ENCODE data around the gene NELL2. TPM values are rescaled to one million over a fixed set of nuclear protein-coding genes. Genes with fewer than 3 reads are reported as not detected.
A peak's percentile ranks its signal among the peaks of the same experiment; 100 is the strongest.
"Not testable (repeated sequence)": the region's sequence is repeated elsewhere in the genome, so short reads cannot be mapped to it uniquely, and the experiment has no call there.

Gene NELL2
- total RNA-seq (2014; rRNA removed; shearing (Covaris generic)) = not detected in 2 replicates

DNA sequence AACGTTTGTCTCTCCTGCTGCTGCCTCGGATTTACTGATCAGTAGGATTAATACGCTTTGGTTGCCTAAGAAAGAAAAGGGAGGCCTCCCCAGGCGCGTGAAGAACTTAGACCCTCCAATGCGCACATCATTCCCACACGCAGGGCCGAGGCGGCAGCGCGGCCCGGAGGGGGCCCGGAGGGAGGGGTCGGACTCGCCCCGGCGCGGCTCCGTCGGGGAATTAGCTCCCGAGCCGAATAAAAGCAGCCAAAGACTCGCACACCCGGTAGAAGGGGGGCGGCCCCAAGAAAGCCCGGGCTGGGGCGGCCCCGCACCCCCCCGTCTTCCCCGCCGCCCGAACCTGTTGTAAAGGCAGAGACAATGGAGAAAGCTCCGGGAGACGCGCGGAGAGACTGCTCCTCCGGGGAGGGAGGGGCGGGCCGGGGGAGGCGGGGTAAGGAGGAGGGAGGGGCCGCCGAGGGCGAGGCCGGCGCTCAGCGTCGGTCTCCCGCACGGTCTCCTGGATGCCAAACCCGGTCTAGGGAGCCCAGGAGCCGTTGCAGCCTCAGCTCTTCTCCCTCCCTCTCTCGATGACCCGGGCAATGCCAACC is at the start of gene NELL2:
TSS of gene NELL2 (minus strand) at position 362 of the 590 bp plus-strand sequence. CDS start 446 bp downstream, outside the sequence.
- peak; percentile 23 to 55 for DNase-seq (ENCODE audit: low read depth in 1 of 2, low spot score in 2 of 2)
- Histone ChIP-seq H3K27ac (no peak within 1 kb of the TSS), H3K4me1 (replicated peaks) (peaks cover 5% of the 10 kb centered on the region), H3K27me3 (replicated peaks) (peaks cover 37% of the 10 kb centered on the region), H3K9me3 (replicated peaks) (no peaks in the 10 kb centered on the region), H3K4me3 (peak within 1 kb of the TSS; percentile 15), H3K36me3 (no peaks in the 10 kb centered on the region)

DNA sequence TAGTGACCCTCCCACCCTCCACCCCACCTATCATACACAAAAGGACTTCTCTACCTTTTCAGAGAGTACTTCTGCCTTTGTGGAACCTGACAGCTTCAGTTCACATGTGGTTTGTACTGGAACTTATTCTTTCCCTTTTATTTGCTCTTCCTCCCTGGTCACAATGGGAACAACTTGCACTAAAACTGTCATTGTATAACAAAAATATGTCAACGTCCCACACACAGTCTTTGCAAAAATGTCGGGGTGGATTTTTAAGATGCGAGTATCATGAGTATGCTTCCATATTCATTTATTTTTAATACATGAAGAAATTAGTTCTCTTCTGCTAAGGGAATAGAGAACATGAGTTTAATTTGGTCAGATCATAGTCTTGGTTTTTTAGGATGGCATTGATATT is 45.6 kb upstream of the NELL2 start:
- no peaks in the 10 kb centered on the region for H3K4me1 ChIP-seq (replicated peaks)
- H3K9me3 ChIP-seq (replicated peaks) = no peaks in the 10 kb centered on the region
- H3K27ac ChIP-seq = no peak overlapping the region
- no peak for DNase-seq (ENCODE audit: low read depth in 1 of 2, low spot score in 2 of 2)
- no peaks in the 10 kb centered on the region for H3K27me3 ChIP-seq (replicated peaks)
- H3K36me3 ChIP-seq = no peaks in the 10 kb centered on the region
- no peak overlapping the region for H3K4me3 ChIP-seq

DNA sequence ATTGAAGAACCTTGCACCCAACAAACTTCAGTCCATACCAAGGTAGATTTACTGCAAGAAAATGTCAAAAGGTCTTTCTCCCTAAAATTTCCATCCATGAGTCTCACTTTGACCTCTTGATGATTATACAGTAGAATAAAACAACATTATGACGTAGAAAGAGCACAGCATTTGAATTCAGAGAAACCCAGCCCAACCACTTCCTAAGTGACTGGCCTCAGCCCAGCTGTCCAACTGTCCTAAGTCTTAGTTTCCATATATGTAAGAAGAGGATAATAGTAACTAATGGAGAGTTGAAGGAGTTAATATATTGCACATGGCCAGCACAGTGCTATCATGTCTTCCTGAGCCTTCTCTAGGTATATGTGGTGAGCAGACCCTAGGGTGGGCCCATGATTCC is 41.0 kb upstream of the NELL2 start:
- Histone ChIP-seq H3K4me3 (no peak overlapping the region), H3K4me1 (replicated peaks) (no peaks in the 10 kb centered on the region), H3K27me3 (replicated peaks) (no peaks in the 10 kb centered on the region), H3K9me3 (replicated peaks) (no peaks in the 10 kb centered on the region), H3K27ac (no peak overlapping the region), H3K36me3 (no peaks in the 10 kb centered on the region)
- no peak for DNase-seq (ENCODE audit: low read depth in 1 of 2, low spot score in 2 of 2)

DNA sequence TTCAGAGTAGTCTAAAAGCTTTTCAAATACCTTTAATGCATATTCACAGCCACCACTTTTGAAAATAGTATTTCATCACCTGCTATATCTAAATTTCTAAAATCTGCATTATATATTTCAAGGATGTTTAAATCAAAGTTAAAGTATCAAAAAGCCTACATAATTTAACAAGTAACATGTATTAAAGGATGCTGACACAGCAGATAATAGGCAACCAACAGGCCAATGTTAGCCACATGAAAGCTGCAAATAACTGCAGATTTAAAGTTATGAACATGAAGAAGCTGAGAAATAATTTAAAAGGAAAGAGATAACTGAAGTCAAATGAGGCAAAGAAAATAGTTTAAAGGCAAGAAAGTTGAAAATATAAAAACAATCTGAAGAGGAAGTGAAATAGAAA is 39.8 kb upstream of the NELL2 start:
- Histone ChIP-seq H3K4me3 (no peak overlapping the region), H3K4me1 (replicated peaks) (no peaks in the 10 kb centered on the region), H3K9me3 (replicated peaks) (no peaks in the 10 kb centered on the region), H3K27me3 (replicated peaks) (no peaks in the 10 kb centered on the region), H3K27ac (no peak overlapping the region), H3K36me3 (no peaks in the 10 kb centered on the region)
- no peak for DNase-seq (ENCODE audit: low read depth in 1 of 2, low spot score in 2 of 2)

DNA sequence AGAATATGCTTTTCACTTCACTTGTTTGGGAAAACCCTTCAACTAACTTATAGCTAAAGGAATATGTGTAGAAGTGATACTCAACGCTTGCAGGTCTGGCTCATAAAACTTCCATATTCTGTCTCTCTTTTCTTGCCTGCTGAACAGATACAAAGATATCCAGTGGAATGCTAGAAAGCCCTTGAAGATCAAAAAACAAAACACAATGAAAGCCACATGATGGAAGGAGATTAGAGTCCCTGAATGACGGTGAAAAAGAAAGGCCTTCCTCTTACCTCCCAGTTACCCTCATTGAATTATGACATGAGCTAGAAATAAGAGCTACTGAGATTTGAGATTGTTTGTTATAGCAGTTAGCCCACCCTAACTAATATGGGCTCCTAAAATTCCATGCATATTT is 28.2 kb upstream of the NELL2 start:
- no peaks in the 10 kb centered on the region for H3K36me3 ChIP-seq
- H3K4me3 ChIP-seq = no peak overlapping the region
- DNase-seq (ENCODE audit: low read depth in 1 of 2, low spot score in 2 of 2) = no peak
- no peak overlapping the region for H3K27ac ChIP-seq
- H3K4me1 ChIP-seq (replicated peaks) = no peaks in the 10 kb centered on the region
- no peaks in the 10 kb centered on the region for H3K27me3 ChIP-seq (replicated peaks)
- H3K9me3 ChIP-seq (replicated peaks) = no peaks in the 10 kb centered on the region

DNA sequence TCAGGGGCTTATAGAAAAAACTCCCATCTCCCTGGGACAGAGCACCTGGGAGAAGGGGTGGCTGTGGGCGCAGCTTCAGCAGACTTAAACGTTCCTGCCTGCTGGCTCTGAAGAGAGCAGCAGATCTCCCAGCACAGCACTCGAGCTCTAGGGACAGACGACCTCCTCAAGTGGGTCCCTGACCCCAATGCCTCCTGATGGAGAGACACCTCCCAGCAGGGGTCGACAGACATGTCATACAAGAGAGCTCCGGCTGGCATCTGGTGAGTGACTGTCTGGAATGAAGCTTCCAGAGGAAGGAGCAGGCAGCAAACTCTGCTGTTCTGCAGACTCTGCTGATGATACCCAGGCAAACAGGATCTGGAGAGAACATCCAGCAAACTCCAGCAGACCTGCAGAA is 22.0 kb upstream of the NELL2 start:
- not testable (repeated sequence) for H3K4me3 ChIP-seq; H3K27ac ChIP-seq; H3K27me3 ChIP-seq (replicated peaks); H3K4me1 ChIP-seq (replicated peaks); H3K36me3 ChIP-seq; H3K9me3 ChIP-seq (replicated peaks); DNase-seq (ENCODE audit: low read depth in 1 of 2, low spot score in 2 of 2)

DNA sequence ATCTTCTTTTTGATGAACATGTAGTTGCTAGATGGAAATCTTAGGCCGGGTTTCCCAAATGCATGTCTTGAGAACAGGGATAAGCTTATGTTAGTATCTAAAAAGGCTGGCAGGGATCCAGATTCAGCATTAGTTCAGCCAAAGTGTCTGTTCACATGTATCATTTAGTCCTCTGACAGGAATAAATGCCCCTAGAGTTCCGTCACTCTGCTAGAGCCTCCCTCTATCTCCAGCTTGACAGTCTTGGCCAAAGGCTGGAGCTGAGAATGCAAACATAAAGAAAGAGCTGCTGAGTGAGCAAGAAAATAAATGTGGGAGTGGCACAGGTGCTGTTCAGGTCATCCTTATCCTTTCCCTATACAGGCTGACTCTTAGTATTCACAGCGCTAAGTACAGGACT is 13.8 kb upstream of the NELL2 start:
- Histone ChIP-seq H3K4me3 (no peak overlapping the region), H3K27me3 (replicated peaks) (no peaks in the 10 kb centered on the region), H3K36me3 (no peaks in the 10 kb centered on the region), H3K4me1 (replicated peaks) (no peaks in the 10 kb centered on the region), H3K27ac (no peak overlapping the region), H3K9me3 (replicated peaks) (no peaks in the 10 kb centered on the region)
- no peak for DNase-seq (ENCODE audit: low read depth in 1 of 2, low spot score in 2 of 2)

DNA sequence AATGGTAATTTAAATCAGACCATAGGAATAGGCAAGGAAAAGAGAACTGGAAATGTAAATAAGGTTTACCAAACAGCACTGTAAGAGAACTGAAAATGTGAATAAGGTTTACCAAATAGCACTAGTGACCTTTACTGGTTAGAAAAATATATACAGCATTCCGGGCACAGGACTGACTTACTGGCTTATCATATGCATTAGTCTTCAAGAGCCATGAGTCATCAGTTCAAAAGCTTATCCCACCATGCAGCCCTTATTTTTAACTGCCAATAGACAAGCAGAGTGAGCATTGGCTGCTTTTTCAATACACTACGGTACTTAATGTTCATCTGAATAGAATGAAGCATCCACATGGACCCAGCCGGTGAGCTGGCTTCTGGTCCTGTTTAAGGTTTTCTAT is 13.0 kb upstream of the NELL2 start:
- no peak for DNase-seq (ENCODE audit: low read depth in 1 of 2, low spot score in 2 of 2)
- H3K27me3 ChIP-seq (replicated peaks) = no peaks in the 10 kb centered on the region
- H3K4me3 ChIP-seq = no peak overlapping the region
- H3K27ac ChIP-seq = no peak overlapping the region
- no peaks in the 10 kb centered on the region for H3K4me1 ChIP-seq (replicated peaks)
- H3K36me3 ChIP-seq = no peaks in the 10 kb centered on the region
- no peaks in the 10 kb centered on the region for H3K9me3 ChIP-seq (replicated peaks)

DNA sequence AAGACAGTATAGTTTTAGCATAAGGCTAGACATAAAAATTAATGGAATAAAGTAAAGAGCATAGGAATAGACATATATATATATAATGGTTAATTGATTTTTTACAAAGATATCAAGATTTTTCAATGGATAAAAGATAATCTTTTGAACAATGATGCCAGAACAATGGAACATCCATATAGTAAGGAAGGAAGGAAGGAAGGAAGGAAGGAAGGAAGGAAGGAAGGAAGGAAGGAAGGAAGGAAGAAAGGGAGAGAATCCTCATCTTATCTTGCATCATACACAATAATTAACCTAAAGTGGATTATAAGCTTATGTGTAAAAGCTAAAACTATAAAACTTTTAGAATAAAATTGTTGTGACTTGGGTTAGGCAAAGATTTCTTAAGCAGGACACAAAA is 9.8 kb upstream of the NELL2 start:
- Histone ChIP-seq H3K4me1 (replicated peaks) (no peaks in the 10 kb centered on the region), H3K36me3 (no peaks in the 10 kb centered on the region), H3K27me3 (replicated peaks) (no peaks in the 10 kb centered on the region), H3K27ac (no peak overlapping the region), H3K9me3 (replicated peaks) (no peaks in the 10 kb centered on the region), H3K4me3 (no peak overlapping the region)
- no peak for DNase-seq (ENCODE audit: low read depth in 1 of 2, low spot score in 2 of 2)

DNA sequence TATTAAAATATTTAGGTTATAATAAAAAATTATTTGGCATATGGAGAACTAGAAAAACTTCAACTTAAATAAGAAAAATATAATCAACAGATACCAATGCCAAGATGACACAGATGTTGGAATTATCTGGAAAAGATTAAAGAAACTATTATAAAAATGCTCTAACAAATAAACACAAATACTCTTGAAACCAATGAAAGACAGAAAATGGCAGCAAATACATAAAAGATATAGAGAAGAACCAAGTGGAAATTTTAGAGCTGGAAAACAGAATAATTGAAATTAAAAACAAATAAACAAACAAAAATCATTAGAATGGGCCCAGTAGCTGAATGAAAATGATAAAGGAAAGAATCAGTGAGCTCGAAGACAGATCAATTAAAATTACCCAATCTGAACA is 5.1 kb upstream of the NELL2 start:
- Histone ChIP-seq H3K27ac (no peak overlapping the region), H3K9me3 (replicated peaks) (no peaks in the 10 kb centered on the region), H3K4me1 (replicated peaks) (peaks cover 5% of the 10 kb centered on the region), H3K27me3 (replicated peaks) (peaks cover 8% of the 10 kb centered on the region), H3K36me3 (no peaks in the 10 kb centered on the region), H3K4me3 (no peak overlapping the region)
- no peak for DNase-seq (ENCODE audit: low read depth in 1 of 2, low spot score in 2 of 2)

DNA sequence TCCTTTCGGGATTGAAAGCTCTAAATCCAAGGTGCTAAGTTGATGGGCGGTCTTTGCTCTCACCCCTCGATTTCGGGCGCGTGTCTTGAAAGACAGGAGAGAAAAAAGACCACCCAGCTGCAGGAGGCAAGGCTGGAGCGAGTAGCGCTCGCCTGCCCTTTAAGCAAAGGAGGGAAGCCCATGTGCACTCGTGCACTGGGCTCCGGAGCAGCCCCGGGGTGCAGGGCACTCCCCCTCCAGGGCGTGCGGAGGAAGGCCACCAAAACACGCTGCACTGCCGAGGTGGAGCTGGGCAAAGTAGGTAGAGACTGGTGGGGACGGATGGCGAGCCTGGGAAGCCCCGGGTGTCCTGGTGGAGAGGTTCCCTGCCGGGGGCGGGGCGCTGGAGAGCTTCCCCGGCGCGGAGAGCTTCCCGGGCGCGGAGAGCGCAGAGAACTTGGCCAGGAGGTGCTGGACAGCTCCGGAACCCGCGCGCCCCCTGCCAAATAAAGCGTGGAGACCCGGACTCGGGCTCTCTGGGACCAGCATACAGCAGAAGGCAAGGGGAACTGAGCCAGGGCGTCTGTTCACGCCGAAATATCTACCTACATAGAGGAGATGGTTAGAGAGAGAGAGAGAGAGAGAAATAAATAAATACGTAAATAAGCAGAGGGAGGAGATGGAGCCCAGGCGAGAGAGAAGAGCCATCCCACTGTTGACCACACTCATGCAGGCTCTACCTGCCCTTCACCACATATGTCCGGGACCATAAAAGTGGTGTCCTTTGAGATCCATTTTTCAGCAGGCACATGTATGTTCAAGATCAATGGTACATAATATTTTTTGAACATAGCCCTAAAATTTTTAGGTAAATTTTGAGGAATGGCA is 662 bp upstream of the NELL2 start:
- no peak overlapping the region for H3K27ac ChIP-seq
- H3K27me3 ChIP-seq (replicated peaks) = peaks cover 37% of the 10 kb centered on the region
- peaks cover 5% of the 10 kb centered on the region for H3K4me1 ChIP-seq (replicated peaks)
- peak overlapping the region; percentile 15 for H3K4me3 ChIP-seq
- H3K36me3 ChIP-seq = no peaks in the 10 kb centered on the region
- H3K9me3 ChIP-seq (replicated peaks) = no peaks in the 10 kb centered on the region
- DNase-seq (ENCODE audit: low read depth in 1 of 2, low spot score in 2 of 2) = peak in 1 of 2 experiments; percentile 37

DNA sequence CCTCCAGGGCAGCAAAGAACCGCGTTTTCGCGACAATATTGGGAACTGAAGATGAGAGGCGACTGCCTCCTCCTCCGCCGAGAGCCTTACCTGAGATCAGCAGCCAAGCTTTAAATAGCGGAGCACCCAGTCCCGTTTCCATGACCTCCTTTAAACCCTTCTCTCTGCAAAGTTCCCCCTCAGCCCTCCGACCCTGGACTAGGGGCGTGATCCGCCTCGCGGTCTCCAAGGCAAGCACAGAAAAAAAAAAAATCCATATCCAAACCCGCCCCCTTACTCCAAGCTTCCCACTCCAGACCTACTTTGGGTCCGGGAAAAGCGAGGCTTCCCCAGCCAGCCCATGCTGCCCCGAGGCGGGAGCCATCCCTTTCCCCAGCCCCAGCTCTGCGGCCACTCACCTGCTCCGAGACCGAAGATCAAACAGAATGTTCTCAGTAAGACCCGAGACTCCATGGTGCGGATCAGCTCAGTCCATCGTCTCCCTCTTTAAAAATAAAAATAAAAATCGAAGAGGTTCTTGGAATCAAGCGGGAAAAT is 630 bp downstream of the NELL2 start:
- no peak overlapping the region for H3K4me3 ChIP-seq

DNA sequence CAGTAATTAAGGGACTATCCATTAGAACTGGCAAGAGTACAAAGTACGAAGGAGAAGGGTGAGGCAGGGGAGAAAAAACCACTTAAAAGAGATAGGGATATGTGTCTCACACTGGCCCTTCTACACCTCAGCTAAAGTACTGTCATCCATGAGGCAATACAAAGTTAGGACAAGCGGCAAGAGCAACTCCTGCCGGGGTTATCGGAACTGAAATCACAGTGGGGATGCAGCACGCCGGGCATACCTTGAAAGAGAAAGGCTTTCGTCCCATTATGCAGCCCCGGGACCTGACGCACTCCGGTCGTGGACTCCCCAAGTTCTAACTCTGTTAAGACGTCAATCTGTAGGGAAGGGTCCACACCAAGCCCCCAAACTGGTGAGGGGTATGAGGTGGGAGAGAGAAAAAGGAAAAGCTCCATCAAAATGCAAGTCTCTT is 1.1 kb downstream of the NELL2 start:
- Histone ChIP-seq H3K4me1 (replicated peaks) (peaks cover 5% of the 10 kb centered on the region), H3K27me3 (replicated peaks) (peaks cover 37% of the 10 kb centered on the region), H3K27ac (no peak overlapping the region), H3K36me3 (no peaks in the 10 kb centered on the region), H3K4me3 (no peak overlapping the region), H3K9me3 (replicated peaks) (no peaks in the 10 kb centered on the region)
- DNase-seq (ENCODE audit: low read depth in 1 of 2, low spot score in 2 of 2) = no peak

More for the DNA sequence above, 630 bp downstream of the NELL2 start:
- Histone ChIP-seq H3K27me3 (replicated peaks) (peaks cover 37% of the 10 kb centered on the region), H3K4me1 (replicated peaks) (peaks cover 5% of the 10 kb centered on the region), H3K27ac (no peak overlapping the region), H3K9me3 (replicated peaks) (no peaks in the 10 kb centered on the region), H3K36me3 (no peaks in the 10 kb centered on the region)
- no peak for DNase-seq (ENCODE audit: low read depth in 1 of 2, low spot score in 2 of 2)

DNA sequence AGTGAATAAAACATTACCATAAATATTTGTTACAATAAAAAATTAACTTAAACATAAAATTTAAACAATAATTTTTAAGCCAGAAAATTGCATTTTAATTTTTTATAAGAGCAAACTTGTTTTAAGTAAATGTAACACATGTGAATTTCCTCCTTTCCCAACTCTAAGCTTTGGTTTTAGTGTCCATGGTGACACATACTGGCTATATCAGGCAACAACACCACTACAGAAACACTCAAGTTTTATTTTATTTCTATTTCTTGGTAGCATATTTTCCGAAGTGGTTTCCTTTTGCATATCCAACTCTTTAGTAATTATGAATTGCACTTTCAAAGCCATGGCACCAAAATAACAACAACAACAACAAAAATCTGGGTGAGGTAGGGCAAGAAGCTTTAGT is 2.2 kb downstream of the NELL2 start:
- Histone ChIP-seq H3K9me3 (replicated peaks) (no peaks in the 10 kb centered on the region), H3K4me3 (no peak overlapping the region), H3K27ac (no peak overlapping the region), H3K27me3 (replicated peaks) (peaks cover 37% of the 10 kb centered on the region), H3K4me1 (replicated peaks) (peaks cover 5% of the 10 kb centered on the region), H3K36me3 (no peaks in the 10 kb centered on the region)
- no peak for DNase-seq (ENCODE audit: low read depth in 1 of 2, low spot score in 2 of 2)
